Left lung (tissue), 10 donors: ENCODE measurements around the gene ANTXR1. TPM values are rescaled to one million over a fixed set of nuclear protein-coding genes. Genes with fewer than 3 reads are reported as not detected.

Experiments
- ATAC-seq: fragments of 200-7000 bp; cut with Tn5 transposase; one replicate; pipeline ENCODE4 v1.9.1; 2020; ENCODE audit warnings: moderate library complexity
- DNase-seq, 4 donors: peaks; one replicate each; pipeline ENCODE4 v3.0.0-alpha.2; 2013 to 2020
- H3K27ac ChIP-seq, 2 donors: fragments of 200-600 bp; sonication (generic) in 1 of 2; one replicate each; pipeline versions ENCODE4 v1.5.0 to v1.8.0; 2020 to 2021
- H3K27me3 ChIP-seq, 2 donors: fragments of 200-600 bp; sonication (generic) in 1 of 2; one replicate each; pipeline versions ENCODE4 v1.5.0 to v1.8.0; 2020 to 2021
- H3K36me3 ChIP-seq, 2 donors: fragments of 200-600 bp; sonication (generic) in 1 of 2; one replicate each; pipeline versions ENCODE4 v1.5.0 to v1.8.0; 2020 to 2021
- H3K4me1 ChIP-seq, 2 donors: fragments of 200-600 bp; one replicate each; pipeline ENCODE4 v1.8.0; 2021
- H3K4me3 ChIP-seq, 2 donors: fragments of 200-600 bp; sonication (generic) in 1 of 2; one replicate each; pipeline versions ENCODE4 v1.5.0 to v1.8.0; 2020 to 2021; ENCODE audit warnings: mild to moderate bottlenecking in 1 of 2
- H3K9me3 ChIP-seq, 2 donors: fragments of 200-600 bp; sonication (generic) in 1 of 2; one replicate each; pipeline versions ENCODE4 v1.5.0 to v1.8.0; 2020 to 2021
- intact Hi-C, 2 donors: fragments of 100-400 bp; cut with DNase I; formaldehyde crosslinking; loops; one replicate each; pipeline versions ENCODE4 v1.11.2 to v1.14.2; 2022
- polyA plus RNA-seq, 6 donors: library from polyadenylated mRNA; unstranded; fragments of 120-200 nt; gene quantifications; one replicate each; pipeline ENCODE4 v1.2.1, GENCODE V29; 2013; ENCODE audit not compliant: insufficient read length in 6 of 6
- total RNA-seq, 2 donors: library from RNA; stranded (reverse); fragmentation: NEBNext Ultra II Directional; extraction: Animal tissue kit (Norgen Biotek cat#: 25700); gene quantifications; one replicate each; pipeline ENCODE4 v1.2.1, GENCODE V29; 2021
- TF ChIP-seq, protein P1 (sequence below), 2 donors: fragments of 200-600 bp; sonication (generic) in 1 of 2; IDR thresholded peaks; one replicate each; pipeline versions ENCODE4 v1.5.0 to v1.8.0; 2021; ENCODE audit warnings: antibody characterized with exemption in 2 of 2
- donor health status: DM: no; HTN: yes; CAD: no.
- donor health status: DM: no; HTN: no; CAD: no.

Gene ANTXR1
- total and polyA plus RNA-seq, 8 donors, result 70.2 to 115 (median 87.3) TPM

GRCh38 chr2:69075486-69075885 is 62.5 kb downstream of the ANTXR1 start:
- no peaks in the 10 kb centered on the region for H3K9me3 ChIP-seq
- H3K27me3 ChIP-seq, result no peaks in the 10 kb centered on the region
- no peak overlapping the region for H3K27ac ChIP-seq
- no peaks in the 10 kb centered on the region for H3K4me1 ChIP-seq
- ATAC-seq (no peak), DNase-seq (no peak)
- intact Hi-C loops, result no loop called here
- peaks cover 0 to 7% of the 10 kb centered on the region in 2 donors for H3K36me3 ChIP-seq
- TF ChIP-seq, protein P1, sequence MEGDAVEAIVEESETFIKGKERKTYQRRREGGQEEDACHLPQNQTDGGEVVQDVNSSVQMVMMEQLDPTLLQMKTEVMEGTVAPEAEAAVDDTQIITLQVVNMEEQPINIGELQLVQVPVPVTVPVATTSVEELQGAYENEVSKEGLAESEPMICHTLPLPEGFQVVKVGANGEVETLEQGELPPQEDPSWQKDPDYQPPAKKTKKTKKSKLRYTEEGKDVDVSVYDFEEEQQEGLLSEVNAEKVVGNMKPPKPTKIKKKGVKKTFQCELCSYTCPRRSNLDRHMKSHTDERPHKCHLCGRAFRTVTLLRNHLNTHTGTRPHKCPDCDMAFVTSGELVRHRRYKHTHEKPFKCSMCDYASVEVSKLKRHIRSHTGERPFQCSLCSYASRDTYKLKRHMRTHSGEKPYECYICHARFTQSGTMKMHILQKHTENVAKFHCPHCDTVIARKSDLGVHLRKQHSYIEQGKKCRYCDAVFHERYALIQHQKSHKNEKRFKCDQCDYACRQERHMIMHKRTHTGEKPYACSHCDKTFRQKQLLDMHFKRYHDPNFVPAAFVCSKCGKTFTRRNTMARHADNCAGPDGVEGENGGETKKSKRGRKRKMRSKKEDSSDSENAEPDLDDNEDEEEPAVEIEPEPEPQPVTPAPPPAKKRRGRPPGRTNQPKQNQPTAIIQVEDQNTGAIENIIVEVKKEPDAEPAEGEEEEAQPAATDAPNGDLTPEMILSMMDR (IDR thresholded peaks at IDR 0.05), result no peak
- H3K4me3 ChIP-seq, result no peak overlapping the region

GRCh38 chr2:69076601-69077000 is 63.6 kb downstream of the ANTXR1 start:
- Histone ChIP-seq H3K27ac (no peak overlapping the region), H3K27me3 (no peaks in the 10 kb centered on the region), H3K9me3 (no peaks in the 10 kb centered on the region), H3K4me1 (peaks cover 0 to 4% of the 10 kb centered on the region in 2 donors), H3K36me3 (peaks cover 0 to 7% of the 10 kb centered on the region in 2 donors), H3K4me3 (no peak overlapping the region)
- TF ChIP-seq, protein P1 (IDR thresholded peaks at IDR 0.05), result no peak
- intact Hi-C loops, result no loop called here
- ATAC-seq, result no peak
- no peak for DNase-seq

DNA sequence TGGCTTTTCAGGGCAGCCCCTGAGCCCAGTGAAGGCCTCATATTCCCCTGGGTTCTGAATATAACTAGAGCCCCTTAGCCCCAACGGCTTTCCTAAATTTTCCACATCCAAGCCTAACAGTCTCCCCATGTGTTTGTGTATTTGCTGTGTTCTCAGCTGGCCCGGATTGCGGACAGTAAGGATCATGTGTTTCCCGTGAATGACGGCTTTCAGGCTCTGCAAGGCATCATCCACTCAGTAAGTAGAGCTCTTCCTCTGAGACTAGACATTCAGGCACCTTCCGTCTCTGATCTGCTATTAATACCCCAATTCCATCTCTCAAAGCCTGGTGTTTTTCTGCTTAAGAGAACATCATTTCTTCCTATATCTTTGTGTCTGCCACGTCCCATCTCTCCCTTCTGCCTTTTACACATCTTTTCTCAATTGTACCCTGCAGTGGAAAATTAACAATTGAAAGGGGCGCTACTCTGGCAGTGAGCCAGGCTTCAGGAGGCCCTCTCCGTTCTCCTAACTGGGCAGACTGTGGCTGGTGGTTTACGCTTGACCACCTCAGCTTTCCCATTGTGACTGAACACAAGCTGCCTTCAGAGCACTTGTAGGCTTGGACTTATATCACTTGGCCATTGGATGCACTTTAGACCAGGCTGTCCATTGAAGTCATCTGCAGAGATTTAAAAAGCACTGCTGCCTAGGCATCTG is 64.4 kb downstream of the ANTXR1 start:
- Histone ChIP-seq H3K9me3 (no peaks in the 10 kb centered on the region), H3K27me3 (no peaks in the 10 kb centered on the region), H3K4me1 (peaks cover 0 to 12% of the 10 kb centered on the region in 2 donors), H3K4me3 (no peak overlapping the region), H3K27ac (no peak overlapping the region), H3K36me3 (peaks cover 0 to 7% of the 10 kb centered on the region in 2 donors)
- no peak for ATAC-seq
- intact Hi-C loops, result no loop called here
- TF ChIP-seq, protein P1 (IDR thresholded peaks at IDR 0.05), result no peak
- DNase-seq, result no peak

DNA sequence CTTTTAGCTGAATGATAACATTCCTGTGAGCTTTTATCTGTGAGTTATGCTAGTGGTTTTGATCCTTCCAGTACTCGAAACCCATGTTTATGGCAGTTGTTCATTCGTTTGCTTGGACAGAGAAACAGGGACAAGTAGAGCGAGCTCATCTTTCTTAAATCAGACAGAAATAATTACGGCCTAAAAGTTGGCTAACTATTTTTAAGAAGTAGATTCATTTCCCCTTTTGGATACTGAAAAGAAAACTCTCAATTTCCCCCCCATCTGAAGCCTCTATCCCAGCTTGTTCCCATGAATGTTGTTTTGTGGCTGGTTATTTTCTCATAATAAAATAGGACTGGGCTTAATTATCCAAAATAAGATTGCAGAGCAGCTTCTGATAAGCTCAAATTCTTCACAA is 67.1 kb downstream of the ANTXR1 start:
- Histone ChIP-seq H3K27me3 (no peaks in the 10 kb centered on the region), H3K4me3 (no peak overlapping the region), H3K9me3 (no peaks in the 10 kb centered on the region), H3K36me3 (peaks cover 0 to 7% of the 10 kb centered on the region in 2 donors), H3K4me1 (peaks cover 0 to 30% of the 10 kb centered on the region in 2 donors), H3K27ac (no peak overlapping the region)
- DNase-seq (no peak), ATAC-seq (no peak)
- intact Hi-C loops, result no loop called here
- TF ChIP-seq, protein P1 (IDR thresholded peaks at IDR 0.05), result no peak

DNA sequence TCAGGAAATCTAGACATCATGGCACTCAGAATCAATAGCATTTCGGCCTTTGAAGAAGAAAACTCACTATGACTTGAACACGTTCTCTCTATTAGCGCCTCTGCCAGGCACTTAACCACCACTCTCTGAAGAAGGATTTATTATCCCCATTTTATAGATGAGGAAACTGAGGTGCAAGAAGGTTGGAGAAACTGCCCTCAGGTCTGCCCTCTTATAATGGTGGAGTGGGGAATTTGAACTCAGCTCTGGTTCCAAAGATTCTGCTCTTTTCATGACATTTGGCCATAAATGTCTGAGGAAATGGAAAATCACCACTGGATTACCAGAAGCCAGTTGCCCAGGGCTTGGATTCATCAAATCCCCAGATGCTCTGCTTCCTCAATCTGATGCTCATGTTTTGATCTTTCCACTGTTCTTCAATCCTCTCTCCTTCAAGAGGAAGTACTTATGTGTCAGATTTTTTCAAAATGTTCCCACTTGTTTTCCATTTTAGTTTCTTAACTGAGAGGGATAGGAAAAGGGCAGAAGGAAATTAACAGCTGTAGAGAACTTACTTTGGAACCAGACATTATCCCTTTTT is 68.1 kb downstream of the ANTXR1 start:
- Histone ChIP-seq H3K4me3 (no peak overlapping the region), H3K27ac (peak overlapping the region in 1 of 2 donors; percentile 5), H3K36me3 (peaks cover 0 to 7% of the 10 kb centered on the region in 2 donors), H3K27me3 (no peaks in the 10 kb centered on the region), H3K9me3 (no peaks in the 10 kb centered on the region), H3K4me1 (peaks cover 0 to 32% of the 10 kb centered on the region in 2 donors)
- intact Hi-C loops, result no loop called here
- ATAC-seq (no peak), DNase-seq (no peak)
- TF ChIP-seq, protein P1 (IDR thresholded peaks at IDR 0.05), result no peak
